H1 (cell line): ENCODE results near the gene CLDN16. TPM values are rescaled to one million over a fixed set of nuclear protein-coding genes. Genes with fewer than 3 reads are reported as not detected.

Experiments used
- PHF8 ChIP-seq: fragments of 200-600 bp; sonication (generic); conservative IDR thresholded peaks from 2 replicates; pipeline ENCODE4 v1.7.1; 2012; ENCODE audit warnings: low read depth, mild to moderate bottlenecking, inconsistent platforms, low read length, moderate library complexity
- SP2 ChIP-seq: IDR thresholded peaks from 2 replicates; pipeline ENCODE4 v1.6.1; 2012; ENCODE audit warnings: mild to moderate bottlenecking, low read length, inconsistent platforms
- TEAD4 ChIP-seq: IDR thresholded peaks from 2 replicates; pipeline ENCODE4 v1.6.1; 2012; ENCODE audit warnings: low read depth, low read length, inconsistent platforms, mixed read lengths
- polyA plus RNA-seq, 7 experiments: library from polyadenylated mRNA; depleted of rRNA in 3 of 7; stranded (reverse) in 5 of 7; unstranded in 2 of 7; fragments of >200 nt in 5 of 7; fragments of 200-250 nt in 2 of 7; gene quantifications; 1 replicate in 5 of 7; 2 replicates in 1 of 7; 4 replicates in 1 of 7; pipeline versions ENCODE4 v1.2.1 to v1.2.3, GENCODE V29; 2011 to 2013; ENCODE audit warnings: missing spikeins in 2 of 7, mixed read lengths in 2 of 7
- total RNA-seq: library from RNA; stranded (reverse); fragmentation: NEBNext Ultra II Directional; extraction: Animal tissue kit (Norgen Biotek cat#: 25700); gene quantifications from 2 replicates; pipeline ENCODE4 v1.2.1, GENCODE V29; 2021
- TF ChIP-seq, protein P1 (sequence below), 3 experiments: IDR thresholded peaks; 1 replicate in 2 of 3; 2 replicates in 1 of 3; pipeline versions ENCODE4 v1.5.1 to v1.6.1; 2011; ENCODE audit warnings: low read length in 3 of 3, mild to moderate bottlenecking in 3 of 3, inconsistent platforms in 2 of 3, low read depth in 1 of 3, moderate library complexity in 1 of 3; ENCODE audit not compliant: insufficient read depth in 1 of 3; ENCODE audit errors: control extremely low read depth in 1 of 3

Gene CLDN16
- total and polyA plus RNA-seq, 2 of the 8 experiments (the other 6 are each of a cell fraction or from before 2014, with no cell fraction given): not detected

- TF ChIP-seq, protein P1, sequence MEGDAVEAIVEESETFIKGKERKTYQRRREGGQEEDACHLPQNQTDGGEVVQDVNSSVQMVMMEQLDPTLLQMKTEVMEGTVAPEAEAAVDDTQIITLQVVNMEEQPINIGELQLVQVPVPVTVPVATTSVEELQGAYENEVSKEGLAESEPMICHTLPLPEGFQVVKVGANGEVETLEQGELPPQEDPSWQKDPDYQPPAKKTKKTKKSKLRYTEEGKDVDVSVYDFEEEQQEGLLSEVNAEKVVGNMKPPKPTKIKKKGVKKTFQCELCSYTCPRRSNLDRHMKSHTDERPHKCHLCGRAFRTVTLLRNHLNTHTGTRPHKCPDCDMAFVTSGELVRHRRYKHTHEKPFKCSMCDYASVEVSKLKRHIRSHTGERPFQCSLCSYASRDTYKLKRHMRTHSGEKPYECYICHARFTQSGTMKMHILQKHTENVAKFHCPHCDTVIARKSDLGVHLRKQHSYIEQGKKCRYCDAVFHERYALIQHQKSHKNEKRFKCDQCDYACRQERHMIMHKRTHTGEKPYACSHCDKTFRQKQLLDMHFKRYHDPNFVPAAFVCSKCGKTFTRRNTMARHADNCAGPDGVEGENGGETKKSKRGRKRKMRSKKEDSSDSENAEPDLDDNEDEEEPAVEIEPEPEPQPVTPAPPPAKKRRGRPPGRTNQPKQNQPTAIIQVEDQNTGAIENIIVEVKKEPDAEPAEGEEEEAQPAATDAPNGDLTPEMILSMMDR (IDR thresholded peaks at IDR 0.05; ENCODE audit: control extremely low read depth in 1 of 3, insufficient read depth in 1 of 3, low read depth in 1 of 3, low read length in 3 of 3): no peak
- TF ChIP-seq TEAD4 (no peak), SP2 (no peak), PHF8 (no peak)
- TF ChIP-seq, all 59 proteins: peak for 0
These were observed 16.8 kb downstream of the CLDN16 start (continued) for GRCh38 chr3:190404715-190405114.
